ENCODE measurements around the gene LGALS9. TPM values are rescaled to one million over a fixed set of nuclear protein-coding genes. Genes with fewer than 3 reads are reported as not detected.

LGALS9 gene
- total and polyA plus RNA-seq, 12 donors, result 3.5 to 87.7 (median 44.4) TPM

- H3K36me3 ChIP-seq (replicated peaks in 1 of 2), result no peaks in the 10 kb centered on the region
- H3K27ac ChIP-seq, result no peak overlapping the region
- H3K4me3 ChIP-seq, result no peak overlapping the region
- intact Hi-C loops (cut with DNase I), result loop anchor here in 1 of 2 donors (10.0 kb wide), 1 partner anchor 188 kb away; no protein-coding TSS in a partner anchor
- TF ChIP-seq CTCF (IDR thresholded peaks at IDR 0.05) (no peak), POLR2A (IDR thresholded peaks at IDR 0.05) (no peak)
- 85 to 95% (median 91%) methylated on average over 6 to 11 of the region's 11 CpGs for WGBS, 4 donors
- DNase-seq, result peak in 1 of 7 donors; percentile 24
- H3K9me3 ChIP-seq (replicated peaks in 1 of 3), result no peaks in the 10 kb centered on the region
- no peaks in the 10 kb centered on the region for H3K4me1 ChIP-seq (replicated peaks in 1 of 2)
- H3K27me3 ChIP-seq, result no peaks in the 10 kb centered on the region
Observed at GRCh38 chr17:27666831-27667560, 36.0 kb downstream of the LGALS9 start.

DNA sequence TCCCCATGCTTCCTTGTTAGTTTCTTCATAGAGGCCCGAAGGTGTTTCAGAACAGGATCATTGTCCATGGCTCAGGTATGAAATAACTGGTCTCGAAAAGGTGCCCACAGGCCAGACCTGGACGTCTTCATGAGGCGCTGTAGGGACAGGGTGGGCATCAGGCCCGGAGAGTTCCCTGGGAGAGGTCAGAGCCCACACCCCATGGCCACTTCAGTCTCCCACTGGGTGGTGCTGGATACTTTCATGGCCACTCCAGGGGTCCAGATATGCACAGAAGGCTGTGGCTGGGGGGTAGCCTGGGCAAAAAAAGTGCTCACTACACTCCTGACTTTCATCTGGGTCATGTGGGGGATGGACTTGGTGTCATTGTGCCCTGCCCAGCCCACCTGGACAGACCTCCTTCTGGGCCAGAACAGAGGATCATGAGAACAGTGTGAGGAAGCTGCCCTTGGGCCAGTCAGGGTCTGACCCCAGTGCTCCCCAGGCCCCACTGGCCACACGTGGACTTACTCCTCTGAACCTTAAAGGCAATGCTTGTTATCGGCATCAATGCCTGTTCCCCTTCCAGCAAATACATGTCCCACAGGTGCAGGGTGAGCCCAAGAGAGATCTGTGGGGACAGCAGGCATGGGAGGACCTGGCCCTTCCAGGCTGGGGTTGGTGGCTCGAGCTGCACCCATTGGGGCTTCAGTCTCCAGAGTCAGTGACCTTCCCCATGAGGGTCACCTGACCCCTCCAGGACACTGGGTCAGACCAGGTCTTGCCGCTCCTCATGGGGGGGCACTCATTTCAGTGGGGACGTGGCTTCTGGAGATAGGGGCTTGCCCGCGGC, 36.9 kb downstream of the LGALS9 start:
- Histone ChIP-seq H3K4me1 (replicated peaks in 1 of 2) (no peaks in the 10 kb centered on the region), H3K27me3 (no peaks in the 10 kb centered on the region), H3K9me3 (replicated peaks in 1 of 3) (no peaks in the 10 kb centered on the region), H3K27ac (no peak overlapping the region), H3K36me3 (replicated peaks in 1 of 2) (no peaks in the 10 kb centered on the region), H3K4me3 (no peak overlapping the region)
- DNase-seq, result no peak
- TF ChIP-seq POLR2A (IDR thresholded peaks at IDR 0.05), result no peak
- no peak for TF ChIP-seq CTCF (IDR thresholded peaks at IDR 0.05)
- intact Hi-C loops (cut with DNase I), result loop anchor here in 1 of 2 donors (10.0 kb wide), 1 partner anchor 187 kb away; no protein-coding TSS in a partner anchor
- 89 to 95% (median 93%) methylated on average over 3 to 12 of the region's 12 CpGs for WGBS, 4 donors

DNA sequence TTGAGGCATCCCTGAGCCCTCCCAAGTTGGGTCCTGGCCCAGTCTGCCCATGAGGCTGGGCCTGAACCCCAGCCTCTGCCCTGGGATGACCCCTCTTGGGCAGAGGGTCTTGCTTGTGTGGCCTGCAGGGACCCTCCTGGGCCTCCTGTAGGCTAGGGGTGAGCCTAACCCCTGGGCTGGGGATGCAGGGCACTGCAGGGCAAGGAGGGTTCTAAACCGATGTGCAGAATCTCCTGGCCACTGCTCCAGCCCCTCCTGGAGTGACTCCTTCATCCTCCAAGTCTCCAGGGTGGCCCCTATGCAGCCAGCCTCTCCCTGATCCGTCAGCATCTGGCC, 37.5 kb downstream of the LGALS9 start:
- Histone ChIP-seq H3K4me1 (replicated peaks in 1 of 2) (no peaks in the 10 kb centered on the region), H3K36me3 (replicated peaks in 1 of 2) (no peaks in the 10 kb centered on the region), H3K27me3 (no peaks in the 10 kb centered on the region), H3K27ac (no peak overlapping the region), H3K4me3 (no peak overlapping the region), H3K9me3 (replicated peaks in 1 of 3) (no peaks in the 10 kb centered on the region)
- intact Hi-C loops (cut with DNase I), result loop anchor here in 1 of 2 donors (10.0 kb wide), 1 partner anchor 186 kb away; no protein-coding TSS in a partner anchor
- TF ChIP-seq CTCF (IDR thresholded peaks at IDR 0.05), result no peak
- 49 to 93% (median 83%) methylated on average over 1 to 2 of the region's 2 CpGs for WGBS, 4 donors
- DNase-seq, result no peak

DNA sequence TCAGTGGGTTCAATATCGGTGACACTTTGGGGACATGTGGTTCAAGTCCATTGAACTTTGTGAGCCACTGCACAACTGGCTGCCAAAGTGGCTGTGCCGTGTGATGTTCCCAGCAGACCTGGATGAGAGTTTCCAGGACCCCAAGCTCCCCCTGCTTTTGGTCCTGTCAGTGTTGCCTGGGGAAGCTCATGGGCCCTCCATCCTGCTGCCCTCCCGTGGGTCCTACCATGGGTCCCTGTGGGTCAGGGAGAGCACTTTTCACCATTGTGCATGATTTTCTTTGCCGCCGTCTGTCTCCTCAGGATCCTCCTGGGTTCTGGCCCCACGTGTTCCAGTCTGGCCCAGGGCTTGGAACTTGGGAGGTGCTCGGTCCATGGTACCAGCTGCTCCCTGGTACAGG, 38.1 kb downstream of the LGALS9 start:
- Histone ChIP-seq H3K36me3 (replicated peaks in 1 of 2) (no peaks in the 10 kb centered on the region), H3K27ac (no peak overlapping the region), H3K4me1 (replicated peaks in 1 of 2) (no peaks in the 10 kb centered on the region), H3K4me3 (no peak overlapping the region), H3K27me3 (no peaks in the 10 kb centered on the region), H3K9me3 (replicated peaks in 1 of 3) (no peaks in the 10 kb centered on the region)
- TF ChIP-seq POLR2A (IDR thresholded peaks at IDR 0.05) (no peak), CTCF (IDR thresholded peaks at IDR 0.05) (no peak)
- no peak for DNase-seq
- intact Hi-C loops (cut with DNase I), result loop anchor here in 1 of 2 donors (10.0 kb wide), 1 partner anchor 186 kb away; no protein-coding TSS in a partner anchor
- WGBS, 4 donors, result 89 to 91% (median 91%) methylated on average over 7 of the region's 7 CpGs

Measured in adrenal gland (tissue), 12 donors.